ENCODE data around the gene ZNF837. TPM values are rescaled to one million over a fixed set of nuclear protein-coding genes. Genes with fewer than 3 reads are reported as not detected.
"Not testable (repeated sequence)": the region's sequence is repeated elsewhere in the genome, so short reads cannot be mapped to it uniquely, and the experiment has no call there.

The ZNF837 gene
- total RNA-seq, 1 experiment from 2014 or later, result 0.08 TPM

GRCh38 chr19:58351990-58352755, 28.7 kb downstream of the ZNF837 start:
- no peak for DNase-seq (ENCODE audit: low read depth)

GRCh38 chr19:58351558-58351878, 29.3 kb downstream of the ZNF837 start:
- DNase-seq (ENCODE audit: low read depth), result no peak

DNA sequence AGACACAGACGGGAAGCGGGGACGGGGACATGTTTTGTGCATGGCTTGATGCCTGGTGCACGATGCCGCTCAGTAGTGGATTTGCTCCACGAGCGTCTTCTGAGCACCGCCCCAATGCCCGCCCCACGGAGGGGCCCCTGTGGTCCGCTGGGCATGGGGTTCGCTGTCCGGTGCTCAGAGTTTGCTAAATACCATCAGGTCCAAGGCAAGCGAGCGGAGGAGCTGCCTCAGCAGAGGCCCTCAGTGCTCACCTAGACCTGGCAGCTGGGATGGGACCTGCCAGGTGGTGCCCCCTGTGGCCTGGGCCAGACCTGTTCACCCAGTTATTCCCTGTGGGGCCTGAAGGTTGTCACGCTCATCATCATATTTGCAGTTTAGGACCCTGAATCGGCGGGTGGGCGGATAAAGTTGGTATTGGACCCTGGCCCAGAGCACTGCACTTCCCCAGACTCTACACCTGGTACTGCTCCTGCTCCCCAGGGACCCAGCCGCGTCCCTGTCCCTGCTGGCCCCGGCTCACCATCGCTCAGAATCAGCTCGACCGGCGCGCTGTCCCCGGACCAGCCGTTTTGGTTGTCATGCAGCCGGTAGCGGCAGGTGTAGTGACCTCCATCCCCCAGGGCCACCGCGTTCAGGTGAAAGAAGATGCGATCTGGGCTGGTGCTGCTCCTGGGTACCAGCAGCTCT, 29.8 kb downstream of the ZNF837 start:
- DNase-seq (ENCODE audit: low read depth), result no peak

DNA sequence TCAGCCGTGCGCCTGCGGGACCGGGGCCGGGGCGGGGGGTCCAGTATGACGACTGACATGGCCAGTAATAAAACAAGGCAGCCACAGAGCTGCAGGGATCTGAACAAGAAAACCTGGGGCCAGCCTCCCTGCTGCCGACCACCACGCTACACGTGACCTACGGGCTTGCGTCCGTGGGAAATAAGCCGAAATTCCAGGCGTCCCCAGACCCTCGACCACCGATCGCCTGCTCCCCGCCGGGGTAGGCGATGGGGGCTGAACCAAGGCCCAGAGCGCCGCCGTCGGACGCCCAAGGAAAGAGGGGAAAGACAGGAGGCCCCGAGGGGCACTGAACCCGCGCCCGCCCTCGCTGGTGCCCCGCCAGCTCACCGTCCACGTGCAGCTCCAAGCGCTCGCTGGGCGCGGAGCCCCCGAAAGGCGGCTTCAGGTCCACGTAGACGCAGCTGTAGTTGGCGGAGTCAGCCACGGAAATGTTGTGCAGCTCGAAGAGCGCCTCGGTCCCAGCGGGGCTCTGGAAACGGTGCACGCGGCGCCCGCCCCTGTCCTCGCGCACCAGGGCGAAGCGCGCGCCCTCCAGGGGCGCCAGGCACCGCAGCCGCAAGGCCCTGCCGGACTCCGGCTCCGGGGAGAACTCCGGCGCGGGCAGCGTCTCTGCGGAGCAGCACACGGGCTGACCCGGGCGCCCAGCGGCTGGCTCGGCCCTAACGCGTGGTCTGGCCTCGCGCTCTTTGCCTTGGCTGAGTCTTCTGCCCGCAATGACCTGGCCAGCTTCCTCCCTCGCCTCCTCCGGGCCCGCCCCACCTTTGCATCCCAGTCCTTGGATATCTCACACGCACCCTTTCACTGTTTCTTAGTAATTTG, 30.6 kb downstream of the ZNF837 start:
- no peak for DNase-seq (ENCODE audit: low read depth)

DNA sequence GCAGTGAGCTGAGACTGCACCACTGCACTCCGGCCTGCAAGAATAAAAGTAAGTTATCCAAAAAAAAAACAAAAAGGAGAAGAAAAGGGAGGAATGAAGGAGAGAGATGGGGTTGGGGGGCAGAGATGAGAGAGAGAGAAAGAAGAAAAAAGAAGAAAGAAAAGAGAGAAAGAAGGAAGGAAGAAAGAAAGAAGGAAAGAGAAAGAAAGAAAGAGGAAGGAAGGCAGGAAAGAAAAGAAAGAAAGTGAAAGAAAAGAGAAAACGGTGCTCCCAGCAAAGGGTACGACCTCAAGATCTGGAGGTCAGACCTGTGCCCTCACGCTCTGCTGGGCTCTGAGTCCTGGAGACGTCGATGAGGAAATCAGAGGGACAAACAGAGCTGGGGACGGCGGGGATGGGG, 31.2 kb downstream of the ZNF837 start:
- no peak for DNase-seq (ENCODE audit: low read depth)

DNA sequence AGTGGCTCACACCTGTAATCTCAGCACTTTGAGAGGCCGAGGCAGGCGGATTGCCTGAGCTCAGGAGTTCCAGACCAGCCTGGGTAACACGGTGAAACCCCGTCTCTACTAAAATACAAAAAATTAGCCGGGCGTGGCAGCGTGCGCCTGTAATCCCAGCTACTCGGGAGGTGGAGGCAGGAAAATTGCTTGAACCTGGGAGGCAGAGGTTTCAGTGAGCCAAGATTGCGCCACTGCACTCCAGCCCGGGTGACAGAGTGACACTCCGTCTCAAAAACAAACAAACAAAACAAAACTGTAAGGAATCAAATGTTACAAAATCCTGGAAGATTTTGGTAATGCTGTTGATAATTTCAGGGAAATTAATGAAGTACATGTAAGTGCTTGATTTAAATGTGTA, 32.8 kb downstream of the ZNF837 start:
- not testable (repeated sequence) for DNase-seq (ENCODE audit: low read depth)

- DNase-seq (ENCODE audit: low read depth), result peak; percentile 73
These were observed 33.6 kb downstream of the ZNF837 start for GRCh38 chr19:58346961-58347929.

DNA sequence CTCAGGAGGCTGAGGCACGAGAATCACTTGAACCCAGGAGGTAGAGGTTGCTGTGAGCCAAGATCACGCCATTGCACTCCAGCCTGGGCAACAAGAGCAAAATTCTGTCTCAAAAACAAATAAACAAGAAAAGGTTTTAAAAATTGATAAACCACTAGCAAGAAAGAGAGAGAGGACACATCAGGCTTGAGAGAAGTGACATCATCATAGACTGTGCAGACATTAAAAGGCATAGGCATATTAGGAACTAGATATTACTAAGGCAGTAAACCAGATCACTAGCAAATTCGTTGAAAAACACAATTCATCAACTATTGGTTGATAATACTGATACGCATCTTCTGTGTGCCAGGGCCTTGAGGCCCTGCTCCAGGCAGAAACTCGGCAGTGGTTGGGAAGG, 35.3 kb downstream of the ZNF837 start:
- DNase-seq (ENCODE audit: low read depth), result no peak

- DNase-seq (ENCODE audit: low read depth), result peak; percentile 50
These were observed 41.8 kb downstream of the ZNF837 start for GRCh38 chr19:58338825-58339558.

DNA sequence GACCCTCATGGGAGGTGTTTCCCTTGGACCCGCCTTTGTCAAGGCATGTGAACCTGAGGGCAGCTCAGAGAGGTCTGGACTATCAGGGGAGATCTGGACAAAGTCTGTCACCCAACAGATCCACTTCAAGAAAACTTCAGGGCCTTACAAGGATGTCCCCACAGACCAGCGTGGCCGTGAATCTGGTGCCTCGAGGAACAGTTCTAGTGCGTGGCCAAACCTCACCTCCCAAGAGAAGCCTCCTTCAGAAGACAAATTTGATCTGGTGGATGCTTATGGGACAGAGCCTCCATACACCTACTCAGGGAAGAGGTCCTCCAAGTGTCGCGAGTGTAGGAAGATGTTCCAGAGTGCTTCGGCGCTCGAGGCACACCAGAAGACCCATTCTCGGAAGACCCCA, 42.5 kb downstream of the ZNF837 start:
- no peak for DNase-seq (ENCODE audit: low read depth)

DNA sequence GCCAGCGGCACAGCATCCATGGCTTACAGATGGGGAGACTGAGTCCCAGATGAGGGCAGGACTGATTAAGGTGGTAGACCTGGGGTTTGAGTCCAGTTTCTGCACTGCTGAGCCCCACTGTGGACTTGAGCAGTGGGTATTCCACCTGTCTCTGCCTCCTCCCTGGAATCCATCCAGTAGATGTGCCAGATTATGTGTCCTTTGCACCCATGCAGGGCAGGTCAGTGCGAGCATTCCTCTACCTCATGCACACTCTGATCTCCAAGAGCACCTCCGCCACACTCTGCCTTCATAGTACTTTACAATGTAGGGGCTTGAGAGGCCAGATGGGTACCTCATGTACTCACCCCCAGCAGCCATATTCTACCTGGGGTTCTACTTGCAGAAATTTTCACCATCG, 44.0 kb downstream of the ZNF837 start:
- DNase-seq (ENCODE audit: low read depth), result no peak

DNA sequence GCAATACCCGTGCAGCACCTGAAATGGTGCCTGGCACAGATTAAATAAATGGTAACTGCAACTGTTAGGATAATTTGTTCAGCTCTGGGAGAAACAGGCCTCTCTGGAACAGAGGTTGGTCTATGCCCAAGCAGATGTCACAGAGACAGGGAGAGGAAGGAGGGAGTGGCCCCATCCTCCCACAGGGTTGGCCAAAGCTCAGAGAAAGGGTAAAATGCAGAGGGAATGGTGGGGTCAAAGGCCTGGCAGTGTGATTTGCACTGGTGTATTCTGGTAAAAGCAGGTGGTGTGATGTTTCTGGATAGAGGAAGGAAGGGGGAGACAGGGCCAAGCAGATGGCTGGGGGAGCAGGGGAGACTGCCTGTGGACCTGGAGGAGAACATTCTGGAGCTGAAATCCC, 44.6 kb downstream of the ZNF837 start:
- no peak for DNase-seq (ENCODE audit: low read depth)

- DNase-seq (ENCODE audit: low read depth), result no peak
These were observed 45.2 kb downstream of the ZNF837 start for GRCh38 chr19:58335630-58336029.

- no peak for DNase-seq (ENCODE audit: low read depth)
These were observed 46.1 kb downstream of the ZNF837 start for GRCh38 chr19:58334691-58335249.

DNA sequence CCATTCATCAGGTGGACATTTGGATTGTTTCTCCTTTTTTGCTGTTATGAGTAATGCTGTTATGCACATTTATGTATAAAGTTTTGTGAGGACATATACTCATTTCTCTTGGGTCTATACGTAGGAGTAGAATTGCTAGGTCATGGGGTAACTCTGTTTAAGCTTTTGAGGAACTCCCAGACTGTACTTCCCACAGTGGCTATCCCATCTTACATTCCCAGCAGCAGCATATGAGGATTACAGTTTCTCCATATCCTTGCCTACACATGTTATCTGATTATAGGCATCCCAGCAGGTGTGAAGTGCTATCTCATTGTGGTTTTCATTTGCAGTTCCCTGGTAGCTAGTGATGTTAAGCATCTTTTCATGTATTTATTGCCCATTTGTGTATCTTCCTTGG, 48.1 kb downstream of the ZNF837 start:
- no peak for DNase-seq (ENCODE audit: low read depth)

DNA sequence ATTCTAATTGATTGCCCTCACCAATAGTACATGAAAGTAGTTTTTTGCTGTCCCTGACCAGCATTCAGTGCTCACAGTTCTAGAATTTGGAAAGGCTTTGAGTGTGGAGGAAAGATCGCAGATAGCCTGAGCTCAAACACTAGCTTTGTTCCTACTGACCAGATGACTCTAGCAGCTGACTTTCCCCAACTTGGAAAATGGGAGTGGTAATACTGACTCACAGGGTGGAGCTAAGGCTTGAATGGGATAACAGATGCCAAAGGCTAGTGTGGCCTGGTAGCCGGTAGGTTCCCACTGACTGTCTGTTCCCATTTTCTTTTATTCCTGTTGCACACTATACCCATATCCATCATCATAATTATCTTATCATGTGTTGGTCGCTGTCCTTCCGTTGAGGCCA, 50.4 kb downstream of the ZNF837 start:
- DNase-seq (ENCODE audit: low read depth), result peak; percentile 52

GRCh38 chr19:58328999-58329398, 51.8 kb downstream of the ZNF837 start:
- no peak for DNase-seq (ENCODE audit: low read depth)

DNA sequence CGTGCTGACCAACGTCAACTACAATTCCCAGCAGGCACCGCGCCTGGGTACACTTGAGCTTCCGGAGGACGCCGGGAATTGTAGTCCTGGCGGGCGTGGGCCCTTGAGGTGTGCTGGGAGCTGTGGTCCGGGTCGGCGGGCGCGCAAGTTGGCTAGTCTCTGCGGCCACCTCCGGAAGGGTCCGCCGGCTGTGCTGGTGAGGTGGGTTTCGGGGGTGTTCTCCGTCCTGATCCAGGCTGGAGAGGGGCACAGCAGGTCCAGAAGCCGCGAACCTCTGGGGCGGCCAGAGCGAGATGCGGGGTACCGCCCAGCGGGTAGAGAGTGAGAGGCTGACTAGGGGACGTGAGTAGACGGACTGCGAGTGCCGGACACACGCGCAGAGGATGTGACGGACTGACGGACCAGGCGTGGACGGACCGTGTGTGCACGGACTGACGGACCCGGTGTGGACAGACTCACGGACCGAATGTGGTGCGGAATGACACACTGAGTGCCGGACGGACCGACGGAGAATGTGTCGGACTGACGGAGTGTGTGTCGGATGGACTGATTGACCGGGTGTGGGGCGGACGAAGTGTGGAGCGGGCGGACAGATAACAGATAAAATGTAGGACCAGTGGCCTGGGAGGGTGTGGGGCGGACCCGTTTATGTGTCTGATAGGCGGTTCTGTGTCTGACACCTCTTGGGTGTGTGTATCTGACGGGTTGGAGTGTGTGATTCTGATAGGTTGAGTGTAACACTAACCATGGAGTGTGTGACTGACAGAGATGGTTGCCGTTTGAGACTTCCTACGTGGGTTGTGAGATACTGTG, 53.7 kb downstream of the ZNF837 start, which contains the start of gene ZSCAN22:
ZSCAN22 (plus strand) TSS at position 81 of the 813 bp plus-strand sequence. CDS start 7,809 bp downstream, outside the sequence.
- DNase-seq (ENCODE audit: low read depth), result peak; percentile 93

DNA sequence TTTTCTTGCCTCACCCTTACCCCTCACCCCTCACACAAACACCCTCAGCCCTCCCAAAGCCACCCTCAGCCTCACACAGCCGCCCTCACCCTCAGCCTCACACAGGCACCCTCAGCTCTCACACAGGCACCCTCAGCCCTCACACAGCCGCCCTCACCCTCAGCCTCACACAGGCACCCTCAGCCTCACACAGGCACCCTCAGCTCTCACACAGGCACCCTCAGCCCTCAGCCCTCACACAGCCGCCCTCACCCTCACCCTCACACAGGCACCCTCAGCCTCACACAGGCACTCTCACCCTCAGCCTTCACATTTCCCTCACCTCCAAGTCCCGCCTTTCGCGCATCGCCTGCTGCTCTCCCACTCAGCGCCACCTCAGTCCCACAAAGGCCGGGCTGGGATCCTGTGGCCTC, 54.3 kb downstream of the ZNF837 start:
- DNase-seq (ENCODE audit: low read depth), result no peak

Measured in HT1080 (cell line).